Measurements from ENCODE around the gene MMS22L. TPM values are rescaled to one million over a fixed set of nuclear protein-coding genes. Genes with fewer than 3 reads are reported as not detected.

MMS22L gene
- total RNA-seq, 1 experiment from 2014 or later = 52.8 TPM

- no peak for TF ChIP-seq CTCF (conservative IDR thresholded peaks at IDR 0.05)
- H3K14ac ChIP-seq (ENCODE audit: insufficient read depth, low read length) = no peak overlapping the region
- H2AFZ ChIP-seq (ENCODE audit: low read length) = no peak overlapping the region
- no peak overlapping the region for H3K9ac ChIP-seq (ENCODE audit: extremely low read depth, insufficient read length, low read length)
- H3K27me3 ChIP-seq (ENCODE audit: insufficient read depth, low read length) = no peaks in the 10 kb centered on the region
- no peak overlapping the region for H3K23ac ChIP-seq (ENCODE audit: insufficient read length, low read depth, low read length)
- no peaks in the 10 kb centered on the region for H4K20me1 ChIP-seq (ENCODE audit: control insufficient read depth, insufficient read depth, insufficient read length)
- no peaks in the 10 kb centered on the region for H3K9me3 ChIP-seq (ENCODE audit: control insufficient read depth, low read depth, low read length)
- H2AK5ac ChIP-seq (ENCODE audit: insufficient read length, low read length) = no peak overlapping the region
- no peak overlapping the region for H2BK15ac ChIP-seq (ENCODE audit: low read depth, low read length)
- no peak for DNase-seq
- Mint-ChIP-seq H3K27ac (no peak overlapping the region), H3K4me1 (peaks cover 4 to 5% of the 10 kb centered on the region in 2 experiments; a peak in 3 of 4 replicates), H3K27me3 (ENCODE audit: low read depth) (no peaks in the 10 kb centered on the region), H3K9me3 (no peaks in the 10 kb centered on the region), H3K36me3 (ENCODE audit: insufficient read depth in 1 of 3, low read depth in 3 of 3) (peaks cover 0 to 6% (median 0%) of the 10 kb centered on the region in 3 experiments; a peak in 3 of 7 replicates), H3K4me3 (no peak overlapping the region)
- no peaks in the 10 kb centered on the region for H3K23me2 ChIP-seq (ENCODE audit: insufficient read length, low read depth, low read length, poor library complexity, severe bottlenecking)
- H3K79me1 ChIP-seq (ENCODE audit: insufficient read depth, low read depth, low read length, poor library complexity, severe bottlenecking) = no peaks in the 10 kb centered on the region
- no peak overlapping the region for H4K91ac ChIP-seq (ENCODE audit: insufficient read length, low read depth, low read length)
- no peak overlapping the region for H4K8ac ChIP-seq (replicated peaks; ENCODE audit: insufficient read length, low read depth, low read length)
- H2BK20ac ChIP-seq (ENCODE audit: low read depth, low read length, poor library complexity, severe bottlenecking) = no peak overlapping the region
- no peak overlapping the region for H3K18ac ChIP-seq (ENCODE audit: insufficient read length, low read depth, low read length)
- H3K4me2 ChIP-seq (ENCODE audit: insufficient read depth, insufficient read length, low read length) = no peak overlapping the region
- H3K27ac ChIP-seq (ENCODE audit: insufficient read length, low read depth, low read length) = no peak overlapping the region
- H3T11ph ChIP-seq (ENCODE audit: low read length) = no peak overlapping the region
- no peak overlapping the region for H4K5ac ChIP-seq (ENCODE audit: insufficient read length, low read depth, low read length)
- H3K4ac ChIP-seq (ENCODE audit: low read depth, low read length) = no peak overlapping the region
- H2BK12ac ChIP-seq (ENCODE audit: insufficient read length, low read depth, low read length) = no peak overlapping the region
- no peaks in the 10 kb centered on the region for H3K4me1 ChIP-seq (ENCODE audit: insufficient read depth, low read length)
- no peak overlapping the region for H2BK5ac ChIP-seq (ENCODE audit: insufficient read length, low read length)
- H3K56ac ChIP-seq (ENCODE audit: insufficient read length, low read depth, low read length) = no peak overlapping the region
- H3K79me2 ChIP-seq (ENCODE audit: insufficient read depth, low read length) = no peaks in the 10 kb centered on the region
- H2BK120ac ChIP-seq (ENCODE audit: low read depth, low read length, poor library complexity, severe bottlenecking) = no peak overlapping the region
- no CpG with 5 or more reads among the region's 2 CpGs for WGBS (ENCODE audit: extremely low coverage, insufficient read length, low lambda C conversion rate)
Measured at GRCh38 chr6:97214671-97215070, 68.3 kb downstream of the MMS22L start.

Measured in H9 (cell line).